ENCODE measurements around the gene SCAMP4.

GRCh38 chr19:1882786-1883692, 22.2 kb upstream of the SCAMP4 start:
- no peak for TF ChIP-seq CTCF (IDR thresholded peaks at IDR 0.05)
- TF ChIP-seq POLR2A (IDR thresholded peaks at IDR 0.05), result no peak
